GM12891 (cell line): ENCODE data around the gene SSUH2.

Experiments
- DNase-seq: peaks from one replicate; pipeline ENCODE4 v3.0.0; 2011; ENCODE audit warnings: low spot score; ENCODE audit not compliant: insufficient read length
- FAIRE-seq: peaks from 2 replicates; lab custom pipeline; 2011; peaks lifted over from hg19 to GRCh38; lab: Jason Lieb, UNC
- PAX5 ChIP-seq: IDR thresholded peaks from 2 replicates; pipeline ENCODE4 v1.6.1; 2011; ENCODE audit warnings: low read length, moderate library complexity, mild to moderate bottlenecking; ENCODE audit not compliant: insufficient read depth, severe bottlenecking
- POLR2A ChIP-seq: IDR thresholded peaks from 2 replicates; pipeline ENCODE4 v1.6.1; 2011; ENCODE audit warnings: low read depth, low read length, control low read depth
- POLR2AphosphoS5 ChIP-seq: IDR thresholded peaks from 2 replicates; pipeline ENCODE4 v1.6.1; 2011; ENCODE audit warnings: low read depth, low read length, control low read depth
- POU2F2 ChIP-seq: IDR thresholded peaks from 2 replicates; pipeline ENCODE4 v1.6.1; 2011; ENCODE audit warnings: low read depth, mild to moderate bottlenecking, control low read depth, low read length, moderate library complexity
- SPI1 ChIP-seq: IDR thresholded peaks from 2 replicates; pipeline ENCODE4 v1.6.1; 2011; ENCODE audit warnings: low read depth, low read length, control low read depth
- TAF1 ChIP-seq: IDR thresholded peaks from 2 replicates; pipeline ENCODE4 v1.6.1; 2011; ENCODE audit warnings: low read depth, low read length, control low read depth

Gene SSUH2

DNA sequence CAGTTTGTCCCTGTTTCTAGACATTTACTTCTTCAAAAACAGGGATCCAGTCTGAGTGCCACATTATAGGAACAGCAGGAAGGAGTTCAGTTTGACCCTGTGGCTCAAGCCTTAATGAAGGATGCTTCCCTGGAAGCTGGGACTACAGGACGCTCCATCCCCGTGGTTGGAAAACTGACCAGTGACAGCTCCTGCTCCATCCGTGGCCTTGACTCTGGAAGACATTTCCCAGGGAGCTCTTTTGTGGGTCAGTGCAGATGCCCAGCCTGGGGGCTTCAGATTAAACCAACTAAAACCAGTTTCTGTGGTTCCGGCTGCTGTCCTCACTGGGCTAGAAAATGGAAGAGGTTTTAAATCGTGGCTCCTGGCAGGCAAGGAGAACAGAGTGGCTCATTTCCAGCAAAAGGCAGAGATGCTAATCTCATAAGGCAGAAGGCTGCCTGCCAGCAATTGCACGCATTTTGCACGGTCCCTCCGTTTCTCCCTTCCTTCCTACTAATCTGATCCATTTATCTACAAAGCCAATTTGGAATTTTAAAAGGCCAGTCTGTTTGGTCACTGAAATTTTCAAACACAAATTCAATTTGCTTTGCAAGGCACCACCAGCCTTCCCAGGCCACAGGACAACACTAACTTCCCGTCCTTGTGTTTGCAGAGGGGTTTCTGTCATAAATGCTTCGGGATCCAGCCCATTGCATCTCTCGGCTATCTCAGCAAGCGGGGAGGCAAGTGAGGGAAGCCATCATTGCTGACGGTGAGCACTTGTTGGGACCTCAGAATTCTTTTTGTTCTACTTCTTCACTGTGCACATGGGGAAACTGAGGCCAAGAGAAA, 6.2 kb upstream of the SSUH2 start:
- DNase-seq (no peak), FAIRE-seq (no peak)
- TF ChIP-seq TAF1 (no peak), POU2F2 (no peak), POLR2AphosphoS5 (no peak), PAX5 (no peak)

GRCh38 chr3:8649757-8650156, 5.2 kb upstream of the SSUH2 start:
- TF ChIP-seq POU2F2: no peak
- TF ChIP-seq POLR2A: no peak
- TF ChIP-seq TAF1: no peak
- no peak for TF ChIP-seq POLR2AphosphoS5
- TF ChIP-seq SPI1: no peak
- TF ChIP-seq PAX5: no peak
- no peak for DNase-seq
- no peak for FAIRE-seq

GRCh38 chr3:8648909-8649741, 4.5 kb upstream of the SSUH2 start:
- FAIRE-seq (no peak), DNase-seq (no peak)
- TF ChIP-seq SPI1 (no peak), POLR2A (no peak), PAX5 (no peak), POLR2AphosphoS5 (no peak), POU2F2 (no peak)

DNA sequence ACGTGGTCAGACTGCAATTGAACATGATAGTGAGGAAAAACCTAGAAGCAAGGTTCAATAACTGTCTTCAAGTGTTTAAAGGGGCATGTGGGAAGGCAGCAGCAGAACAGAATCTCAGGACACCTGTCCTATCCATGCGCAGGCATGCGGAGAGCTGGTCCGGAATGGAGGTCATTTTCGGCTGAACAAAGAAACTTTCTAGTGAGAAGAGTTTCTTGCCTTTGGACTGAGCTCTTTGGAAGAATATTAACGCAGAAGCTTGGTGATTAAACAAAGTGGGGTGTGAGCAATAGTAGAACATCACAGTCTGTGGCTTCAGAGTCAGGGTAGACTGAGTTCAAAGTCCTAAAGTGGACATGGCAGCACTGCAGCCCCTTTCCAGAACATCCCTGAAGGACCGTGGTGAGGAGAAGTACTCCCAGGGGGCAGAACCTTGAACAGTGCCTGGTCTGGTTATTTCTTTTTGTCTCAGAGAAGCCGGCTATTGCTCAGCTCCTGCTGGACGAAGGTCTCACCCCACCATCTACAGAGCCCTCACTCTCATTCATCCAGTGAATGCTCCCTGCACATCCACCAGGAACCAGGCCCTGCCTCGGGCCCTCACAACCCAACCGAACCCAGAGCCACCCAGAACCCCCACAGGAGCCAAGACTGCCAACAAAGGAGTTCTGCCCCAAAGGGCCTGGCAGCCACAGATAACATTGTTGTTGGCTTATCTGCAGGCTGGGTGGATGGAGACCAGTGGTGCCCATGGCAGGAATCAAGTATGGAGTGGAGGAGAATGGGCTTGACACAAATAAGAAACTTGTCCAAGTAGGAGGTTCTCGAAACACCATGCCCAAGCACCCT, 2.8 kb upstream of the SSUH2 start:
- no peak for FAIRE-seq
- no peak for TF ChIP-seq POLR2AphosphoS5
- DNase-seq: no peak

DNA sequence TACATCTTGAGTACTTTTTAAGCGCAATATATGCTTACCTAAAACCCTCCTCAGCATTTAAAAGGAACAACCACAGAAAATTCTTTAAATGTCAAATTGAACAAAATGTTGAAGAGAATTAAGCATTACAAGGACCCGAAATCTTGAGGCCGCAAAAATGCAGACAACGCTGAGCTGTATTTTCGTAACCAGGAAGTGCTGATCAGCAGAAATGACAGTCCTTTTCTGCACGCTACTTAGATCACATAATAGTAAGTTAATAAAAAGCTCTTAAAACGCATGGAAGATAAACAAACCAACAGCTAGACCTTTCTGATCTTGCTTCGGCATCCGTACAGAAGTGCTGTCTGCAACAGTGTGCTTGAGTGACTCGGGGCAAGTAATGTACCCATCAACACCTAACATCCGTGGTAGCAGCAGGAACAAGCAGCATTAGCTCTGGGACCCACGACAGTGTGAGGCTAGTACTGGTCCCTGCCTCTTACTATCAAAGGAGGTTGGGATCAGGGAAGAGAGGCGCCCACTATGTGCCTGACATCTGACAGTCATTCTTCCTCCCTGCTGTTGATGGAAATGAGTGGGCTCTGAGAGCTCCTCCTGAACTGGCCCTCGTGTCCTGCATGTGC, 1.8 kb upstream of the SSUH2 start:
- no peak for FAIRE-seq
- TF ChIP-seq POU2F2 (no peak), PAX5 (no peak), SPI1 (no peak), TAF1 (no peak), POLR2A (no peak), POLR2AphosphoS5 (no peak)
- no peak for DNase-seq

DNA sequence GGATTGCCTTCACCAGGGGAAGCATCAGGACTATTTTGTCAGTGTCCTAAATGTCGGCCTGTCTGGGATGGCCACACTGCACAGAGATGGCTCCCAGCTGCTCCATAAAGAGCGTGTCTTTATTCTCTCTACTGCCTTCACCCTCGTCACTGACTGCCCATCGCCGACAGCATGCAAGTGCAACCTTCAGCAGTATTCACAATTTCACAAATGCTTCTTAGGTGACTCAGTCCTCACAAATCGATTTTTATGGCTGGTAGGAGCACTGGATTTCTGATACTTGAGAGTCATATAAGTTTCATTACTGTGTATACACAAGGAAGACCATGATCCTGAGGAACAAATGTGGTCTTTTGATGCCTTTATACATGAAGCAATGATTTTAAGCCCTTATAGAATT, 1.1 kb upstream of the SSUH2 start:
- FAIRE-seq (no peak), DNase-seq (no peak)
- no peak for TF ChIP-seq POLR2A
- no peak for TF ChIP-seq SPI1
- TF ChIP-seq POU2F2: no peak
- no peak for TF ChIP-seq POLR2AphosphoS5
- TF ChIP-seq PAX5: no peak
- no peak for TF ChIP-seq TAF1

DNA sequence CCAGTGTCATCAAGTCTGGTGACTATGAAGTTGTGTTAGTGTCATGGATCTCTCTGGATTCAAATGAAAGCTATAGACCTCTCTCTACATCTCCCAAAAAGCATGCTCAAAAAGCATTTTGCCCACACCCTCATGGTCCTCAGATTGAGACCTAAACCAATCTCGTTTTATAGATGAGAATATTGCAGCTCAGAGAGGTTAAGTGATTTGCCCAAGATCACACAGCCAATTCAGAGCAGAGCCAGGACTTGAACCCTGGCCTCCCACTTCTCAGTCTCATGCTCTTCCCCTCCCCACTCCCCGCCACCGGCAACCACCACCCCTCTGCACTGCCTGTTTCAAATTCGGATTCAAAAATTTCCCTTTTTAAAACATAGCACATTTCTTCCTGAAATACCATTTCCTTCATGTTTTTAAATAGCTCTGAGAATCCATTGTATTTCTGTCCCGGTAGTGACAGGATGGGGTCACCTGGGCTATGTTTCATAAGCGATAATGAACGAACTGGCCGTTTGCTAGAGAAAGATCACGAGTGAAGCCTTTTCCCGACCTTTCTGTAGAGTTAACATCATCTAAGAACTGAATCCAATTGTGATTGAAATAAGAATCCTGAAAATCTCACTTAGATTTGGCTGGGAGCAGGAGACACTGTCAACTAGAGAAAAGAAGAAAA, 769 bp downstream of the SSUH2 start:
- TF ChIP-seq POLR2AphosphoS5 (no peak), TAF1 (no peak), PAX5 (no peak), POU2F2 (no peak), POLR2A (no peak), SPI1 (no peak)
- DNase-seq (no peak), FAIRE-seq (no peak)

DNA sequence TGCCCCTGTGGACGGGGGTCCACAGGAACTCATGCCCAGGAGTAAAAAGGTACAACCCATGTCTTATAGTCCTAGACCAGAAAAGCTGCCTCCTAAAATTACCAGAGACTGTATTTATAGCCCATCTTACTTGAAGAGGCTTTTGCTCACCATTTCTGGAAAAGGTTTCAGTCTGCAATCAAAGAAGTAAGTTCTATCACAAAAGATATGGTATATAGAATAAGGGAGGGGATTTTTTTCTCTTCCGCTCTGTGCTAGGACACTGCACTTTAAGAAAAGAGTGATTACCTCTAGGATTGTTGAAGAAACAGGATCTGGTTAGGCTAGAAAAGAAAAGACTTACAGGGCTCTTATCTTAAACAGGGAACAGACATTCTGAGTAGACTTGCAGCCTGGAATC, 2.6 kb downstream of the SSUH2 start:
- DNase-seq (no peak), FAIRE-seq (no peak)
- TF ChIP-seq SPI1: no peak
- no peak for TF ChIP-seq TAF1
- no peak for TF ChIP-seq POLR2A
- no peak for TF ChIP-seq POU2F2
- no peak for TF ChIP-seq PAX5
- no peak for TF ChIP-seq POLR2AphosphoS5
